ENCODE results near the gene MICALL2. TPM values are rescaled to one million over a fixed set of nuclear protein-coding genes. Genes with fewer than 3 reads are reported as not detected.

MICALL2 gene
- 10 to 100 TPM; 41.7 to 70.3 TPM for total RNA-seq
- polyA plus RNA-seq, result 100 to 1,000 TPM in 1 of 2 donors, 10 to 100 TPM in 1; 57.7 to 346 TPM
- long read RNA-seq, donor 1, partial matches to known transcripts, result 27 of 51 reads
- long read RNA-seq, donor 1, other reads (novel, unspliced or antisense), result 18 of 51 reads
- long read RNA-seq, donor 2, partial matches to known transcripts, result 21 of 49 reads
- long read RNA-seq, donor 2, other reads (novel, unspliced or antisense), result 24 of 49 reads

DNA sequence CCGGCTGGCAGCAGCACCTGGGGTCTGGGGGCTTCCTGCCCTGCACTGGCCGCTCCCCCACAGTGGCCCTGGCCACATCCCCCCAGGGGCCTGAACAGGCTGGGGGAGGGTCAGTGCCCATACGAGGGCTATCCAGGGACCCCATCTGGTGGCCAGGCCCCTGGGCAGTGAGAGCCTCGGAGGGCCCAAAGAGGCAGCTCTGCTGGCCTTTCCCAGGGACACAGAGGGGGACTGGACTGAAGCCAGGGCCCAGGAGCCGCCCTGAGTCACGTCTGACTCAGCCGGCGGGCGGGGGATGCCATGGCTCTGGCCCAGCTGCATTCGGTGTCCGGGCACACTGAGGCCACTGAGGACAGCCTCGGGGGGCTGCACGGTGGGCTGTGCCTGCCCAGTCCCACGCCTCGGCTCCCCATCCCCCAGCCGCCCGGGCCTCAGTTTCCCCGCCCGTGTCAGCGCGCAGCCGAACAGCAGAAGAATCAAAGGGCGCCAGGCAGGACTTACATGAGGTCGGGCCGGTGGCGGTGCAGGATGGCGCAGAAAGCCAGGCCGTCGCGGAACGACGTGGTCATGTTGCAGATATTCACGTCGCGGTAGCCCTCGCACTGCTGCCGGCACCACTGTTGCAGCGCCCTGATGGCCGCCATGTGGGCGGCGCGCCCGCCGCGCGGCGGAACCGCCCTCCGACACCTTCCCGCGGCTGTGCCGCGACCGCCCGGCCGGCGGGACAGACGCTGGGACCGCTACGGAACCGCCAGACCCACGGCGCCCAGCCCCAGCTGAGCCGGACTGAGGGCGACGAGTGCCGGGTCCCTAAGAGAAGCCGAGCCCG, at the start of gene MICALL2:
Gene MICALL2, minus strand, starts transcription at position 788 of the 829 bp plus-strand sequence. Its CDS starts 144 bp downstream, at position 644.
- ATAC-seq (ENCODE audit: low FRiP score), result peak; percentile 67
- Histone ChIP-seq H3K4me1 (ENCODE audit: control insufficient read depth in 1 of 2, insufficient read depth in 2 of 2, low read length in 2 of 2) (no peaks in the 10 kb centered on the region), H3K27me3 (ENCODE audit: control insufficient read depth in 1 of 2, insufficient read depth in 2 of 2, low read length in 1 of 2) (no peaks in the 10 kb centered on the region), H3K27ac (ENCODE audit: low read depth in 1 of 2, low read length in 2 of 2) (peak within 1 kb of the TSS in 1 of 2 donors; percentile 92), H3K9me3 (ENCODE audit: control insufficient read depth, low read length) (no peaks in the 10 kb centered on the region), H3K4me3 (ENCODE audit: low read length in 2 of 2) (peak within 1 kb of the TSS; percentile 50 to 92), H3K36me3 (ENCODE audit: control insufficient read depth in 1 of 2, insufficient read depth in 2 of 2, low read length in 1 of 2) (no peaks in the 10 kb centered on the region)
- intact Hi-C loops (cut with DNase I), result loop anchor here in 1 of 2 donors (2.0 kb wide), 1 partner anchor 80 kb away; no protein-coding TSS in a partner anchor
- peak; percentile 93 to 96 for DNase-seq
- 0 to 1% methylated on average over 62 to 69 of the region's 69 CpGs for WGBS, 2 donors

DNA sequence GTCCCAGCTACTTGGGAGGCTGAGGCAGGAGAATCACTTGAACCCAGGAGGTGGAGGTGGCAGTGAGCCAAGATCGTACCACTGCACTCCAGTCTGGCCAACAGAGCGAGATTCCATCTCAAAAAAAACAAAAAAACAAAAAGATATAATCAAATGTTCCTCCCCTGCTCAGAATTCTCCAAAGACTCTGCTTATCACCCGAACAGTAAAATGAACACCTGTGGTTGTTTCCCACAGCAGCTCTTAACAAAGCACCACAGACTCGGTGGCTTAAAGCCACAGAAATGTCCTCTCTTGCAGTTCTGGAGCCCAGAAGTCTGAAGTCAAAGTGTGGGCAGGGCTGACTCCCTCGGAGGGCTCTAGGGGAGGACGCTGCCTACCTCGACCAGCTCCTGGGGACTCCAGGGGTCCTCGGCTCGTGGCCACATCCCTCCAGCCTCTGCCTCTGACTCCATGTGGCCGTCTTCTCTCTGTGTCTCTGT, 49.0 kb upstream of the MICALL2 start:
- intact Hi-C loops (cut with DNase I), result loop anchor here in 1 of 2 donors (5.0 kb wide), 1 partner anchor 34 kb away; no protein-coding TSS in a partner anchor
- no peak for ATAC-seq (ENCODE audit: low FRiP score)
- H3K4me1 ChIP-seq (ENCODE audit: control insufficient read depth in 1 of 2, insufficient read depth in 2 of 2, low read length in 2 of 2), result no peaks in the 10 kb centered on the region
- H3K36me3 ChIP-seq (ENCODE audit: control insufficient read depth in 1 of 2, insufficient read depth in 2 of 2, low read length in 1 of 2), result no peaks in the 10 kb centered on the region
- no peaks in the 10 kb centered on the region for H3K27me3 ChIP-seq (ENCODE audit: control insufficient read depth in 1 of 2, insufficient read depth in 2 of 2, low read length in 1 of 2)
- 77 to 83% methylated on average over 10 of the region's 10 CpGs for WGBS, 2 donors
- DNase-seq, result no peak
- no peaks in the 10 kb centered on the region for H3K9me3 ChIP-seq (ENCODE audit: control insufficient read depth, low read length)
- H3K4me3 ChIP-seq (ENCODE audit: low read length in 2 of 2), result no peak overlapping the region
- no peak overlapping the region for H3K27ac ChIP-seq (ENCODE audit: low read depth in 1 of 2, low read length in 2 of 2)

DNA sequence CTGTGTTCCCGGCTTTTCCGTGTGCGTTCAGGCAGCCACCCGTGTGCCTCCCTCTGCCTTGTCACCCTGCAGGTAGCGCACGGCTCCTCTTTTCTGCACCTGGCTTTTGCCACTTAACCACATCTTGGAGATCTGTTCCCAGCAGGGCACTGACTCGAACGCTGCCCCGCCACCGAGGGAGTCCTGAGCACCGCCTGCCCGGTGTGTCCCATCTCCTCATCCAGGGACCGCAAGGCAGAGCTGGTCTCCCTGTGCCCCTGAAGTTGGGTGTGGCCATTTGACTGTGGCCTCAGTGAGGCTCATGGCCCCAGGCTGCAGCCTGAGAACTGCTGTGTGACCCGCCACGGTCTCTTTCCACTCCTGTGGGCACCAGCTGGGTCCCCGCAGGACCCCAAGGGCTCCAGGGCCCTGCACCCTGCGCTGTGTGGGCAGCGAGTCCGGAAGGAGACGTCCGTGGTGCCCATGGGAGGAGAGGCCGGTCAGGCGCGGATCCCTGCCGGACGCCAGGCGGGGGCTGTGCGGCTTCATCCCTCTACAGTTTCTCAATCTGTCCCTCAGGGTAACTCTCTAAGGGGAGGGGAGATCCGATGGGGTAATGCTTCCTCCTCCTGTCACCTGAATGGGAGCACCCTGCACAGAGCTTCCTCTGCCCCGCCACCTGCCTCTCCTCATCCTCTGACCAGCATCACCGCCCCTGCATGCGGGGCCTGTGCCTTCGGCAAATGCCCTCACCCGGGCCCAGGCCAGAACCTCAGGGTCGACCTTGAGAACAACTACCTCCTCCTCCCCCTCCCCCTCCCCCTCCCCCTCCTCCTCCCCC, 46.7 kb upstream of the MICALL2 start:
- 86 to 89% methylated on average over 35 of the region's 35 CpGs for WGBS, 2 donors
- no peaks in the 10 kb centered on the region for H3K4me1 ChIP-seq (ENCODE audit: control insufficient read depth in 1 of 2, insufficient read depth in 2 of 2, low read length in 2 of 2)
- H3K36me3 ChIP-seq (ENCODE audit: control insufficient read depth in 1 of 2, insufficient read depth in 2 of 2, low read length in 1 of 2), result no peaks in the 10 kb centered on the region
- DNase-seq (peak in 1 of 2 donors; percentile 52), ATAC-seq (ENCODE audit: low FRiP score) (no peak)
- intact Hi-C loops (cut with DNase I), result loop anchor here (2.0 to 5.0 kb wide), 2 partner anchors 33 to 36 kb away; no protein-coding TSS in a partner anchor
- no peak overlapping the region for H3K27ac ChIP-seq (ENCODE audit: low read depth in 1 of 2, low read length in 2 of 2)
- H3K4me3 ChIP-seq (ENCODE audit: low read length in 2 of 2), result no peak overlapping the region
- H3K9me3 ChIP-seq (ENCODE audit: control insufficient read depth, low read length), result no peaks in the 10 kb centered on the region
- no peaks in the 10 kb centered on the region for H3K27me3 ChIP-seq (ENCODE audit: control insufficient read depth in 1 of 2, insufficient read depth in 2 of 2, low read length in 1 of 2)

DNA sequence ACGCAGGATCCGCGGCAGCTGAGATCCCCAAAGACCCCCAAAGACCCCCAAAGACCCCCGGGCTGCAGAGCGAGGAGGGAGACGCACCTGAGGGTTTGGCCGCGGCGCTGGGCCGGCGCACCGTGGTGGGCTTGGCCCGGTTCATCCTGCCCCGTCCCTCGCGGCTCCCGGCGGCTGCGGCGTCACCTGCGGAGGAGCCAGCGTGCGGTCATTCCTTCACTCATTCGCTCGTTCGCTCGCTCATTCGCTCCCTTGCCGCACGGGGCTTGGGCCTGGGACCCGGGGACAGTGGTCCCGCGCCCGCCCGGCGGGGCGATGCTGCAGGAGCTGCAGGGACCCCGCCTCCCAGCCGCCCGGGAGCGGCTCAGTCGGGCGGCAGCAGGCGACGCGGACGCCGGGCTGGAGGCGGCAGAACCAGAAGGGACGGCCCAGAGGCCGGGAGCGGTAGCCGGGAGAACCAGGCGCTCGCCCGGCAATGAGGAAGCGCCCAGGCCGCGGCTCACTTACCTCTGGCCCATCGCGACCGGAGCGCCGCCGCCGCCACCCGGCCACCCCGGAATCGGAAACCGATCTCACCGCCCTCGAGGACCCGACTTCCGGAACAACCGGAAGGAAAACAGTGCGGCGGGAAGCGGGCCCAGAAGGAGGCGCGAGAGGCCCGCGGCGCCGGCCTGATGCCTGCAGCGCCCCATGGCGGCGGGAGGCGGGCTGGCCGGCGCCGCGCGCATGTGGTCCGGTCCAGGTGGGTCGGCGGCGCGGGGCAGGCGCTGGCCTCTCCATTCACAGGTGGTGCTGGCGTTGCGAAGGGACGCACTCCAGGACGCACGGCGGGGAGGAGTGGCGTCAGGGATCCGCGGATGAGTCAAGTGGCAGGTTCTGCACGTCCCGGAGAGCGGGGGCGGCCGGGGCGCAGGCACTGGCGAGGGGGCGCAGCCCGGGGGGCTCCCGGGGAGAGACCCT, 44.8 kb upstream of the MICALL2 start, which contains the start of gene INTS1:
Gene INTS1, minus strand, starts transcription at position 574 of the 960 bp plus-strand sequence. Its CDS starts 429 bp downstream, at position 145.
- H3K4me1 ChIP-seq (ENCODE audit: control insufficient read depth in 1 of 2, insufficient read depth in 2 of 2, low read length in 2 of 2), result no peaks in the 10 kb centered on the region
- H3K27ac ChIP-seq (ENCODE audit: low read depth in 1 of 2, low read length in 2 of 2), result no peak within 1 kb of the TSS
- peak; percentile 95 to 97 for DNase-seq
- no peaks in the 10 kb centered on the region for H3K27me3 ChIP-seq (ENCODE audit: control insufficient read depth in 1 of 2, insufficient read depth in 2 of 2, low read length in 1 of 2)
- H3K36me3 ChIP-seq (ENCODE audit: control insufficient read depth in 1 of 2, insufficient read depth in 2 of 2, low read length in 1 of 2), result peaks cover 0 to 6% of the 10 kb centered on the region in 2 donors
- WGBS, 2 donors, result 1% methylated on average over 112 to 118 of the region's 118 CpGs
- intact Hi-C loops (cut with DNase I), result loop anchor here in 1 of 2 donors (2.0 to 5.0 kb wide), 2 partner anchors 35 to 63 kb away; no protein-coding TSS in a partner anchor
- H3K4me3 ChIP-seq (ENCODE audit: low read length in 2 of 2), result peak within 1 kb of the TSS; percentile 71 to 97
- ATAC-seq (ENCODE audit: low FRiP score), result peak; percentile 94
- no peaks in the 10 kb centered on the region for H3K9me3 ChIP-seq (ENCODE audit: control insufficient read depth, low read length)

DNA sequence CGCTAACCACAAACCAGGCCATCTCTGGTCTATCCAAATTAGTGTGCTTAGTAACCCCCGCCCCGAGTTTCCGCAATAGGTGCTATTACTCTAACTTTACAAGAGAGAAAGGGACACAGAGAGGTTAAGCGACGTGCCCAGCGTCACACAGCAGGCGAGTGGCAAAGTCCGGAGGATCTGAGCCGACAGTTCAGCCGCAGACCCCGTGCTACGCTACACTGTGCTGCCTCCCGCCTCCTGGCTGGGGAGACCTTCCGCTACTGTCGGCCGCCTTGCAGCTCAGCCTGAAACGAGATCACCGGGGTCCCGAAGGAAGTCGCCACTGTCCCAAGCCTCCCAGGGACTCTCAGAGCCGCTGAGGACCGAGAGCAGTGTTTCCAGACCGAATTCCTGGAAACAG, 44.1 kb upstream of the MICALL2 start:
- Histone ChIP-seq H3K4me3 (ENCODE audit: low read length in 2 of 2) (peak overlapping the region; percentile 71 to 97), H3K27me3 (ENCODE audit: control insufficient read depth in 1 of 2, insufficient read depth in 2 of 2, low read length in 1 of 2) (no peaks in the 10 kb centered on the region), H3K36me3 (ENCODE audit: control insufficient read depth in 1 of 2, insufficient read depth in 2 of 2, low read length in 1 of 2) (peaks cover 0 to 7% of the 10 kb centered on the region in 2 donors), H3K4me1 (ENCODE audit: control insufficient read depth in 1 of 2, insufficient read depth in 2 of 2, low read length in 2 of 2) (no peaks in the 10 kb centered on the region), H3K27ac (ENCODE audit: low read depth in 1 of 2, low read length in 2 of 2) (no peak overlapping the region), H3K9me3 (ENCODE audit: control insufficient read depth, low read length) (no peaks in the 10 kb centered on the region)
- intact Hi-C loops (cut with DNase I), result loop anchor here in 1 of 2 donors (5.0 kb wide), 1 partner anchor 64 kb away; no protein-coding TSS in a partner anchor
- no peak for ATAC-seq (ENCODE audit: low FRiP score)
- 24% methylated on average over 24 of the region's 24 CpGs for WGBS, 2 donors
- DNase-seq, result no peak

DNA sequence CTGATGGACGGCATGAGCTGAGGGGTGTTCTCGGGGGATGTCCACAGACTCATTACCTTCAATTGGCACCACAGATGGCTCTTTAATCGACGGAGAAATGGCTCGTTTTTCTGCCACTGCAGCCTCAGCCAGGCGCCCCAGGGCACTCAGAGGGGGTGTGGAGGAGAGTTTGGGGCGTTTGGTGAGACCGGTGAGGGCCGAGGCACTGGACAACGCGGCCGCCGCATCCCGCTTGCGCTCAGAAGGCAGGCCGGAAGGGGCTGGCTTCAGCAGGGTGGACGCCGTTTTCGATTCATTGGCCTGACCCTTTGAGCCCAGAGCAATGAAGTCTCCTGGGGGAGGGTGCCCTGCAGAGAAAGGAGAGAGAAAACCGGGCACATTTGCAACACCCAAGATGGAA, 43.6 kb upstream of the MICALL2 start:
- WGBS, 2 donors, result 87% methylated on average over 20 of the region's 20 CpGs
- DNase-seq, result no peak
- no peak for ATAC-seq (ENCODE audit: low FRiP score)
- Histone ChIP-seq H3K4me1 (ENCODE audit: control insufficient read depth in 1 of 2, insufficient read depth in 2 of 2, low read length in 2 of 2) (no peaks in the 10 kb centered on the region), H3K4me3 (ENCODE audit: low read length in 2 of 2) (no peak overlapping the region), H3K36me3 (ENCODE audit: control insufficient read depth in 1 of 2, insufficient read depth in 2 of 2, low read length in 1 of 2) (peaks cover 0 to 10% of the 10 kb centered on the region in 2 donors), H3K9me3 (ENCODE audit: control insufficient read depth, low read length) (no peaks in the 10 kb centered on the region), H3K27me3 (ENCODE audit: control insufficient read depth in 1 of 2, insufficient read depth in 2 of 2, low read length in 1 of 2) (no peaks in the 10 kb centered on the region), H3K27ac (ENCODE audit: low read depth in 1 of 2, low read length in 2 of 2) (no peak overlapping the region)
- intact Hi-C loops (cut with DNase I), result loop anchor here in 1 of 2 donors (5.0 kb wide), 1 partner anchor 64 kb away; no protein-coding TSS in a partner anchor

DNA sequence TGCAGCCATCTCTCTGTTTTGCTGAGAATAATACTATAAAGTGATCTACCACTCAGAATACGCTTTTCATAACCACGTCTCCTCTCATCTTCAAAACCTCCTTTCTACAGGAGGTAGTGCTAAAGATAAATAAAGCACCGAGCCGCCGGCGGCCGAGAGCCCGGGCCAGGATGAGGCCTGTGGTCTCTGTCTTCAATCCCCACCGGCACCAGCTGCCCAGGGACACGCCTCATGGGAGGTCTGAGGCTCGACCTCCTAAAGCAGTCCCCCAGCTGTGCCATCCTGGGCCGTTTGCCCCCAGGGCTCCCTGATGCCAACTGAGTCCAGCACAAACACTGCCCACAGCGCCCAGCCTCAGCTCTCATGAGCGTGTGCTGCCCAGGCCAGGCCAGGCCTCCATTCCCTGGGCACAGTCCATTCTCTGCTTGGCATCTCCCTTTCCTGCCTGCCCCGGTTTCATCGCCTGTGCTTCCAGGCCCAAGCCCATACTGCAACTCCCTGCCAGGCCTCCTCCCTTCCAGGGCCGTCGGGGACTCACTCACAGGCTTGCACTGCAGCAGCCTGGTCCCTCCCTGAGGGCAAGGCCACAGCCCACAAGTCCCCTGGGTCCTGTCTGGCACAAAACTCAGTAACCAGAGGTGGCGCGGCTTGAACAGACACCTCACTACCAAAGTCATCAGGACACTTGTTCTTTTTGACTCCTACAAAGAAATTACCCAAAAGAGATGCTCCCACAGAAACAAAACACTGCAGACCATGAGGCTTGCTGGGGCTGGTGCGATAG, 42.4 kb upstream of the MICALL2 start:
- DNase-seq (peak in 1 of 2 donors; percentile 75), ATAC-seq (ENCODE audit: low FRiP score) (no peak)
- Histone ChIP-seq H3K27me3 (ENCODE audit: control insufficient read depth in 1 of 2, insufficient read depth in 2 of 2, low read length in 1 of 2) (no peaks in the 10 kb centered on the region), H3K27ac (ENCODE audit: low read depth in 1 of 2, low read length in 2 of 2) (no peak overlapping the region), H3K9me3 (ENCODE audit: control insufficient read depth, low read length) (no peaks in the 10 kb centered on the region), H3K36me3 (ENCODE audit: control insufficient read depth in 1 of 2, insufficient read depth in 2 of 2, low read length in 1 of 2) (peaks cover 0 to 12% of the 10 kb centered on the region in 2 donors), H3K4me1 (ENCODE audit: control insufficient read depth in 1 of 2, insufficient read depth in 2 of 2, low read length in 2 of 2) (no peaks in the 10 kb centered on the region), H3K4me3 (ENCODE audit: low read length in 2 of 2) (no peak overlapping the region)
- intact Hi-C loops (cut with DNase I), result loop anchor here in 1 of 2 donors (5.0 kb wide), 1 partner anchor 66 kb away; no protein-coding TSS in a partner anchor
- 85 to 90% methylated on average over 21 of the region's 21 CpGs for WGBS, 2 donors
